Hepatocyte (in vitro differentiated cells): Measurements from ENCODE around the gene TBL1Y. TPM values are rescaled to one million over a fixed set of nuclear protein-coding genes. Genes with fewer than 3 reads are reported as not detected.

ENCODE experiments used
- DNase-seq: peaks from one replicate; pipeline ENCODE4 v3.0.0-alpha.2; 2016; ENCODE audit warnings: low spot score
- H2AFZ ChIP-seq: fragments of 200-600 bp; sonication (generic); 2 replicates; pipeline ENCODE4 v1.6.0; 2016; ENCODE audit warnings: antibody characterized with exemption, mild to moderate bottlenecking
- H3K27ac ChIP-seq: fragments of 200-600 bp; sonication (generic); 2 replicates; pipeline ENCODE4 v1.5.1; 2016; ENCODE audit warnings: mild to moderate bottlenecking
- H3K27me3 ChIP-seq: fragments of 200-600 bp; sonication (generic); 2 replicates; pipeline ENCODE4 v1.6.1; 2016
- H3K36me3 ChIP-seq: fragments of 200-600 bp; sonication (generic); replicated peaks from 2 replicates; pipeline ENCODE4 v1.5.1; 2016; ENCODE audit warnings: low read depth; ENCODE audit not compliant: insufficient read depth
- H3K4me1 ChIP-seq: fragments of 200-600 bp; sonication (generic); 2 replicates; pipeline ENCODE4 v1.5.1; 2016; ENCODE audit warnings: mild to moderate bottlenecking, moderate library complexity; ENCODE audit not compliant: insufficient read depth
- H3K4me2 ChIP-seq: fragments of 200-600 bp; sonication (generic); 2 replicates; pipeline ENCODE4 v1.6.0; 2016
- H3K4me3 ChIP-seq: fragments of 200-600 bp; sonication (generic); 2 replicates; pipeline ENCODE4 v1.5.1; 2016; ENCODE audit warnings: mild to moderate bottlenecking
- H3K79me2 ChIP-seq: fragments of 200-600 bp; sonication (generic); 2 replicates; pipeline ENCODE4 v1.6.0; 2017; ENCODE audit warnings: mild to moderate bottlenecking
- H3K9me2 ChIP-seq: fragments of 200-600 bp; sonication (generic); replicated peaks from 2 replicates; pipeline ENCODE4 v1.6.0; 2017; ENCODE audit warnings: mild to moderate bottlenecking; ENCODE audit not compliant: insufficient read depth
- H3K9me3 ChIP-seq: fragments of 200-600 bp; sonication (generic); 2 replicates; pipeline ENCODE4 v1.5.1; 2016; ENCODE audit warnings: low read depth, mild to moderate bottlenecking
- H4K20me1 ChIP-seq: fragments of 200-600 bp; sonication (generic); 2 replicates; pipeline ENCODE4 v1.6.0; 2016; ENCODE audit warnings: mild to moderate bottlenecking; ENCODE audit not compliant: insufficient read depth, poor library complexity, severe bottlenecking
- CTCF ChIP-seq: fragments of 200-600 bp; sonication (generic); IDR thresholded peaks from 2 replicates; pipeline ENCODE4 v1.5.1; 2016; ENCODE audit warnings: antibody characterized with exemption, mild to moderate bottlenecking; ENCODE audit not compliant: poor library complexity
- EZH2 ChIP-seq: fragments of 200-600 bp; sonication (generic); IDR thresholded peaks from 2 replicates; pipeline ENCODE4 v1.6.1; 2016; ENCODE audit warnings: antibody characterized with exemption, mild to moderate bottlenecking, borderline replicate concordance
- EZH2phosphoT487 ChIP-seq: fragments of 200-600 bp; sonication (generic); IDR thresholded peaks from one replicate; pipeline ENCODE4 v1.6.1; 2018; ENCODE audit warnings: antibody characterized with exemption, mild to moderate bottlenecking, low read depth, moderate library complexity; ENCODE audit not compliant: unreplicated experiment, severe bottlenecking
- WGBS: methylation state at CpG from one replicate; pipeline ENCODE4 v1.1.6; 2016; ENCODE audit warnings: low lambda C conversion rate; ENCODE audit errors: missing lambda C conversion rate; 5-methylcytosine and 5-hydroxymethylcytosine counted together
- polyA plus RNA-seq: library from polyadenylated mRNA; unstranded; fragments of >200 nt; fragmentation: Nextera tagmentation; extraction: Ambion mirVana; gene quantifications from 2 replicates; pipeline ENCODE4 v1.2.1, GENCODE V29; 2016
- total RNA-seq: library from RNA; depleted of rRNA; stranded (reverse); fragments of >200 nt; gene quantifications from 2 replicates; pipeline ENCODE4 v1.2.3, GENCODE V29; 2014

TBL1Y gene
- total and polyA plus RNA-seq, 2 experiments from 2014 or later = not detected

- Histone ChIP-seq H3K9me3 (no peaks in the 10 kb centered on the region), H3K4me3 (no peak overlapping the region), H3K79me2 (no peaks in the 10 kb centered on the region), H3K36me3 (no peaks in the 10 kb centered on the region), H3K4me2 (no peak overlapping the region), H3K27me3 (no peaks in the 10 kb centered on the region), H2AFZ (no peak overlapping the region), H3K4me1 (no peaks in the 10 kb centered on the region), H4K20me1 (no peaks in the 10 kb centered on the region), H3K9me2 (no peaks in the 10 kb centered on the region), H3K27ac (no peak overlapping the region)
- TF ChIP-seq CTCF (no peak), EZH2phosphoT487 (no peak), EZH2 (no peak)
- no peak for DNase-seq
Observed at GRCh38 chrY:6947695-6948094, 37.2 kb downstream of the TBL1Y start.

- WGBS = no CpG with 5 or more reads among the region's 13 CpGs
- TF ChIP-seq EZH2phosphoT487 = no peak
- TF ChIP-seq EZH2 = no peak
- TF ChIP-seq CTCF = no peak
Observed at GRCh38 chrY:6948378-6948777, 37.9 kb downstream of the TBL1Y start.

GRCh38 chrY:6949947-6950346 is 39.5 kb downstream of the TBL1Y start:
- no peak overlapping the region for H3K4me2 ChIP-seq
- no CpG with 5 or more reads among the region's 4 CpGs for WGBS

More at GRCh38 chrY:6948378-6948777, 37.9 kb downstream of the TBL1Y start:
- H2AFZ ChIP-seq = no peak overlapping the region
- no peak for DNase-seq
- no peaks in the 10 kb centered on the region for H4K20me1 ChIP-seq
- no peak overlapping the region for H3K27ac ChIP-seq
- no peaks in the 10 kb centered on the region for H3K9me3 ChIP-seq
- H3K79me2 ChIP-seq = no peaks in the 10 kb centered on the region
- no peaks in the 10 kb centered on the region for H3K4me1 ChIP-seq
- no peaks in the 10 kb centered on the region for H3K36me3 ChIP-seq
- no peak overlapping the region for H3K4me3 ChIP-seq
- H3K27me3 ChIP-seq = no peaks in the 10 kb centered on the region
- no peak overlapping the region for H3K4me2 ChIP-seq
- no peaks in the 10 kb centered on the region for H3K9me2 ChIP-seq

More at GRCh38 chrY:6949947-6950346, 39.5 kb downstream of the TBL1Y start:
- no peaks in the 10 kb centered on the region for H3K4me1 ChIP-seq
- no peaks in the 10 kb centered on the region for H3K36me3 ChIP-seq
- DNase-seq = no peak
- no peaks in the 10 kb centered on the region for H3K9me3 ChIP-seq
- no peaks in the 10 kb centered on the region for H4K20me1 ChIP-seq
- H3K27ac ChIP-seq = no peak overlapping the region
- H3K79me2 ChIP-seq = no peaks in the 10 kb centered on the region
- H3K4me3 ChIP-seq = no peak overlapping the region
- TF ChIP-seq CTCF = no peak
- TF ChIP-seq EZH2phosphoT487 = no peak
- no peak for TF ChIP-seq EZH2
- no peaks in the 10 kb centered on the region for H3K27me3 ChIP-seq
- H2AFZ ChIP-seq = no peak overlapping the region
- H3K9me2 ChIP-seq = no peaks in the 10 kb centered on the region
